GM13976 (cell line): ENCODE data around the gene WDTC1.
A peak's percentile ranks its signal among the peaks of the same experiment; 100 is the strongest.

Experiments
- DNase-seq: peaks from one replicate; pipeline ENCODE4 v3.0.0; 2012; ENCODE audit warnings: low spot score
- CTCF ChIP-seq: IDR thresholded peaks from 2 replicates; pipeline ENCODE4 v1.5.1; 2012; ENCODE audit warnings: borderline replicate concordance, mild to moderate bottlenecking; ENCODE audit not compliant: insufficient read depth; ENCODE audit errors: extremely low read depth, missing control alignments, control extremely low read depth
- in situ Hi-C: fragments of 300-500 bp; cut with MboI; formaldehyde crosslinking; loops from one replicate; pipeline ENCODE4 v1.12.0; 2022; ENCODE audit warnings: low sequenced_read_pairs, mixed read lengths, inconsistent platforms; ENCODE audit not compliant: unreplicated experiment

WDTC1 gene

GRCh38 chr1:27332536-27333281 lies 98.3 kb downstream of the WDTC1 start:
- in situ Hi-C loops = no loop called here
- peak; percentile 82 for DNase-seq

GRCh38 chr1:27333717-27334279 lies 99.4 kb downstream of the WDTC1 start:
- no peak for DNase-seq
- in situ Hi-C loops = no loop called here
- no peak for TF ChIP-seq CTCF

More at GRCh38 chr1:27332536-27333281, 98.3 kb downstream of the WDTC1 start:
- peak; percentile 71 for TF ChIP-seq CTCF

- no peak for TF ChIP-seq CTCF
- in situ Hi-C loops = no loop called here
- DNase-seq = no peak
Measured at GRCh38 chr1:27335506-27336422, 101.3 kb downstream of the WDTC1 start.

- no peak for TF ChIP-seq CTCF
- DNase-seq = no peak
- in situ Hi-C loops = no loop called here
Measured at GRCh38 chr1:27336756-27337155, 102.3 kb downstream of the WDTC1 start.

- no peak for DNase-seq
- in situ Hi-C loops = no loop called here
- no peak for TF ChIP-seq CTCF
Measured at GRCh38 chr1:27338751-27339150, 104.3 kb downstream of the WDTC1 start.

- in situ Hi-C loops = no loop called here
- DNase-seq = no peak
- no peak for TF ChIP-seq CTCF
Measured at GRCh38 chr1:27339213-27339612, 104.8 kb downstream of the WDTC1 start.
